ENCODE data around the gene CCDC32. TPM values are rescaled to one million over a fixed set of nuclear protein-coding genes. Genes with fewer than 3 reads are reported as not detected.

The CCDC32 gene
- total and polyA plus RNA-seq, 2 of the 13 experiments (the other 11 are each of a cell fraction or from before 2014, with no cell fraction given) = 10.8 to 23.2 TPM

GRCh38 chr15:40511472-40512133, 53.2 kb downstream of the CCDC32 start (continued):
- TF ChIP-seq RERE (CRISPR knock-in tag; IDR thresholded peaks at IDR 0.05; ENCODE audit: low read depth) (no peak), NR2F1 (CRISPR knock-in tag; IDR thresholded peaks at IDR 0.05) (peak; percentile 96 to 99), ZNF552 (CRISPR knock-in tag; IDR thresholded peaks at IDR 0.05; ENCODE audit: borderline replicate concordance) (0 out of 2 replicates have a peak, but pooled peaks have one; percentile 40), ARNT (IDR thresholded peaks at IDR 0.05) (no peak), THAP7 (CRISPR knock-in tag; IDR thresholded peaks at IDR 0.05) (peak; percentile 57; the same call in 1 of the 2 replicates), EHMT2 (IDR thresholded peaks at IDR 0.05; ENCODE audit: borderline replicate concordance, low read depth, low read length) (no peak), RFXAP (CRISPR knock-in tag; IDR thresholded peaks at IDR 0.05; ENCODE audit: borderline replicate concordance) (peak; percentile 68; the same call in 1 of the 2 replicates), KLF13 (CRISPR knock-in tag; IDR thresholded peaks at IDR 0.05) (no peak), ZNF609 (CRISPR knock-in tag; IDR thresholded peaks at IDR 0.05; ENCODE audit: borderline replicate concordance) (peak; percentile 81; the same call in 1 of the 2 replicates), PRDM4 (CRISPR knock-in tag; IDR thresholded peaks at IDR 0.05; ENCODE audit: borderline replicate concordance) (no peak), BCL3 (CRISPR knock-in tag; IDR thresholded peaks at IDR 0.05) (peak; percentile 92), PHF8 (CRISPR knock-in tag; IDR thresholded peaks at IDR 0.05) (peak; percentile 76), ZNF124 (CRISPR knock-in tag; IDR thresholded peaks at IDR 0.05) (0 out of 2 replicates have a peak, but pooled peaks have one; percentile 28)
